Fibroblast of gingiva (primary cell): ENCODE data around the gene ESYT2.
"Not testable (repeated sequence)": the region's sequence is repeated elsewhere in the genome, so short reads cannot be mapped to it uniquely, and the experiment has no call there.

Experiments used
- DNase-seq: peaks from one replicate; pipeline ENCODE4 v3.0.0-alpha.2; 2011; ENCODE audit warnings: low read depth

The ESYT2 gene

DNA sequence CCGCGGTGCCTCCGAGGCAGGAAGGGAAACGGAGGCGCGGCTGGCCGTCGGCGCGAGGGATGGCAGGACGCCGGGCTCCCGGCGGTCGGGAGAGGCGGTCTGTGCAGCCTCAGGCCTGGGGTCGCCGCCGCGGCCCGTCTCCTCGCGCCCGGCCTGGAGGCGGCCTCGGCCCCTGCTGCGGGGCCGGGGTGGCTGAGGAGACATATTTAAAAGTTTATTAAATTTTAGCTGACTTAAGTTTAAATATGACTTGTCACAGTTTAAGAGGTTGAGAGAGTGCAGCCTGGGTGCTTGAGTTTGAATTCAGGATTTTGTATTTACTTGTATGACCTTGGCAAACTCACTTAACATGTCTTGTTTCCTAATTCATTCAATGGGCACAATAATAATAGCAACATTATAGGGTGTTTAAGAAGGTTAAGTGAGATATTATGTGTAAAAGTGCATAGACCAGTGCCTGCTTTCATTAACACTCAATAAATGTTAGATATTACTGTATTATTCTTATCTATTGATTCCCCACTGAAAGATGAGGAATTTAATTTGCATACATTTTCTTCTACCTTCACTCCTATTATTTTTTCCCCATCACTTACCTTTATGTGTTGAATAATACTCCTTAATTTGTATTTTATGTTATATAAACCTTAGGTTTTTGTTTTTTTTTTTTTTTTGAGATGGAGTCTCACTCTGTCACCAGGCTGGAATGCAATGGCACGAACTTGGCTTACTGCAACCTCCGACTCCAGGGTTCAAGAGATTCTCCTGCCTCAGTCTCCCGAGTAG, 27.8 kb upstream of the ESYT2 start:
- DNase-seq = no peak

GRCh38 chr7:158854681-158855081, 25.4 kb upstream of the ESYT2 start:
- DNase-seq = no peak

DNA sequence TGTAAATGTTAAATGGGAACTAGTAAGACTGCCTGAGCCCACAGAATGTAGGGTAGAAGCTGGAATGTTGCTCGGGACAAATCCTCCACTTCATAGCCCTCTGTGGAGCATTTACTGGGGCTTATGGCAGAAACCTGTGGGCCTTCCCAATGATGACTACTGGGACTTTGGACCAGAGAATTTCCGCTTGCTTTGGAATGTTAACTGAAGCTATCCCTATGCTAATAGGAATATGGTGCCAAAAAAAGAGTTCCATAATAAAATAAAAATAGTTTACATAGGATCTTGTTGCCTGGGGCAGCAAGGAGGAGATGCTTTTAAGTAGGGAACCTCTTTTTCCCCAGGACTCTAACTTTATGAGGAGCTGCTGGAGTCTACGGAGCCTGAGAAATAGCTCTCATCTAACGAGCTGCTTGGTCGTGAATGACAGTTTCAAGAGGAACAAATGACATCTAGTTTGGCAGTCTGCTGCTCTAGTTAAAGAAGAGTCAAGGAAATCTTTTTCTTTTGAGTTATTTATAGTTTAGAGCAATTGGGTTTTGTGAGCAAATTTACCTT, 21.3 kb upstream of the ESYT2 start:
- no peak for DNase-seq

DNA sequence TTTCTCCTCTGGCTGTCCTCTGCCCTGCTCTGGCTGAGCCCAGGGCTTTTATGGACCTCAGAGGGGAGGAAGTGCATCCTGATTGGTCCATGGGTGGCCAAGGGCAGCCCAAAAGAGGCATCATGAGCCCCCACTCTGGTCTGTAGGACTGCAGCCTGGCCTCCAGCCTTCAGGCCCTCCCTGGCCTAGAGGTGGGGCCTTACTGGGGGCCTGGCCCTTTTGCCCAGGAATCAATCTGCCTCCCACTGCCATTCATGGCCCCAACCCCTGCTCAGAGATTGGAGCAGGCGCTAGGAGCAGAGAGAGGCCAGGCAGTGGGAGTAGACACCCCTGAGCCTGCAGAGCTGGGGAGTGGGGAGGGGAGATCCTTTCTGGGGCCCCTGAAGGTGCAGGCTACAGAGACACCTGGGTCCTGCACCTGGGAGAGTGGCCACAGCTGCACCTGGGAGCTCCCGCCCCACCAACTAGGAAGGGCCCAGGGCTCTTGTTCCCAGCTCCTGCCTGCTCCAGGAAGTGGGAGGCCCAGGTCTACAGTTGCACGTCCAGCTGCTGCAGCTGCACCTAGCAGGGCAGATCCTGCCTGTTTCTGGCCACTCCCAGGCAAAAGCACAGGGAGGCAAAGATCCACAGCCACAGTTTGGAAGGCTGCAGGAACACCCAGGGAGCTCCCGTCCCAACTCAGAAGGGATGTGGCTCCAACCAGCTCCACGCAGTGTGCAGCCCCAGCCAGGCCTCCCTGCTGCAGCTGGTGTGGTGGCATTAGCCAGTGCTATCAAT, 20.6 kb upstream of the ESYT2 start:
- no peak for DNase-seq

DNA sequence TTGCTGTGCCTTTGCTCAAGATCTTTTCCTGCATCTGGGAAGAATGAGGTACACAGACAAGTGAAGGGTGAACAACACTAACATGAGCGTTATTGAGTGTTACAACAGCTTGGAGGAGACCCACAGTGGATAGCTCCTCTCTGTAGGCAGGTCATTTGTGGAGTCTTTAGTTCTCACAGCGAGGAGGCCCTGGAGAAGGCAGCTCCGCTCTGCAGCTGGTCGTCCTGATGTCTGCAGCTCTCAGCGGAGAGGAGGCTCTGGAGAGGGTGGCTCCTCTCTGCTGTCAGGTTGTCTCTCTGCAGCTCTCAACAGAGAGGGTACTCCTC, 20.1 kb upstream of the ESYT2 start:
- DNase-seq = no peak

GRCh38 chr7:158847451-158847866, 18.1 kb upstream of the ESYT2 start:
- peak; percentile 11 for DNase-seq

- DNase-seq = no peak
Measured at GRCh38 chr7:158846304-158846703, 17.0 kb upstream of the ESYT2 start.

GRCh38 chr7:158843771-158844170, 14.5 kb upstream of the ESYT2 start:
- no peak for DNase-seq

- no peak for DNase-seq
Measured at GRCh38 chr7:158842486-158842885, 13.2 kb upstream of the ESYT2 start.

DNA sequence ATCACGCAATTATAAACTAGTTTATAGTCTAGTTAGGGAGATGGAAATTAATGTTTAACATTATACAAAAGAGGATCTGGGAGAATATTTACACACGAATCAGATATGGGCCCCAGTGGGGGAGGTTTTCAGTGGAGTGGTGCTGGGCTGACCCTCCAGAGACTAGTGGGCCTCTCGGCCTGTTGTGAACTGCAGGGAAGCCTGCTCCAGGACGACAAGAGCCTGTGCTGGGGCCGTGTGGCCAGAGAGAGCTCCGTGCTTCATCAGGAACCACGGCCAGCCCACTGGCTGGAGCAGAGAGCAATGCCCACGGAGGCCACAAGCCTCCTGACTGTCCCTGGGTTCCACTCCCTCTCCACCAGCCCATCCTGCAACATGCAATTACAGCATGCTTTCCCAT, 11.3 kb upstream of the ESYT2 start:
- DNase-seq = no peak

- DNase-seq = not testable (repeated sequence)
Measured at GRCh38 chr7:158839177-158839576, 9.9 kb upstream of the ESYT2 start.

DNA sequence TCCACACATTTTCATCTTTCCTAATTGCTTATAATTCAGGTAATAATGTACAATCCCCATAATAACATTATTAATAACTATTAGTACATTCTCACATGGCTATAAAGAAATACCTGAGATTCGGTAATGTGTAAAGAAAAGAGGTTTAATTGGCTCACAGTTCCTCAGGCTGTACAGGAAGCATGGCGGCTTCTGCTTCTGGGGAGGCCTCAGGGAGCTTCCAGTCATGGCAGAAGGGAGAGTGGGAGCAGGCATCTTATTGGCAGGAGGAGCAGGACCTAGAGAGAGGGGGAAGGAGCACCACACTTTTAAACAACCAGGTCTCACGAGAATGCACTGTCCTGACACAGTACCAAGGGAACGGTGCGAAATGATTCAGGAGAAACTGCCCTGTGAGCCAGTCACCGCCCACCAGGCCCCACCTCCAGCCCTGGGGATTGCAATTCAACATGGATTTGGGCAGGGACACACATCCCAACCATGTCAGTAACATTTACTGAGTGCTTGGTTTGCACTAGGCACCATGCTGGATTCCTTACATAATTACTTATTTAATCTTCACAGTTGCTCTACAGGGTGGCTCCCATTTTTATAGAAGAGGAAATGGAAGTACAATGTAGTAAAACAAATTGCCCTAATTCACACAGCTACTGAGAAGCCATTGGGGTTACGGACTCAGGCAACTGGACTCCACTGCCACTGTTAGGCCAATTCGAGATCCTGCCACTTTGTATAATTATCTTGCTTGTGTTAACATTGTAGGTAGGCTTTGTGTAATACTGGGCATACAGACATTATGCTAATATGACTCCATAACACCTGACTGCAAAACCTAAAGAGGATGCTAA, 8.7 kb upstream of the ESYT2 start:
- no peak for DNase-seq

GRCh38 chr7:158836692-158837091, 7.4 kb upstream of the ESYT2 start:
- no peak for DNase-seq

DNA sequence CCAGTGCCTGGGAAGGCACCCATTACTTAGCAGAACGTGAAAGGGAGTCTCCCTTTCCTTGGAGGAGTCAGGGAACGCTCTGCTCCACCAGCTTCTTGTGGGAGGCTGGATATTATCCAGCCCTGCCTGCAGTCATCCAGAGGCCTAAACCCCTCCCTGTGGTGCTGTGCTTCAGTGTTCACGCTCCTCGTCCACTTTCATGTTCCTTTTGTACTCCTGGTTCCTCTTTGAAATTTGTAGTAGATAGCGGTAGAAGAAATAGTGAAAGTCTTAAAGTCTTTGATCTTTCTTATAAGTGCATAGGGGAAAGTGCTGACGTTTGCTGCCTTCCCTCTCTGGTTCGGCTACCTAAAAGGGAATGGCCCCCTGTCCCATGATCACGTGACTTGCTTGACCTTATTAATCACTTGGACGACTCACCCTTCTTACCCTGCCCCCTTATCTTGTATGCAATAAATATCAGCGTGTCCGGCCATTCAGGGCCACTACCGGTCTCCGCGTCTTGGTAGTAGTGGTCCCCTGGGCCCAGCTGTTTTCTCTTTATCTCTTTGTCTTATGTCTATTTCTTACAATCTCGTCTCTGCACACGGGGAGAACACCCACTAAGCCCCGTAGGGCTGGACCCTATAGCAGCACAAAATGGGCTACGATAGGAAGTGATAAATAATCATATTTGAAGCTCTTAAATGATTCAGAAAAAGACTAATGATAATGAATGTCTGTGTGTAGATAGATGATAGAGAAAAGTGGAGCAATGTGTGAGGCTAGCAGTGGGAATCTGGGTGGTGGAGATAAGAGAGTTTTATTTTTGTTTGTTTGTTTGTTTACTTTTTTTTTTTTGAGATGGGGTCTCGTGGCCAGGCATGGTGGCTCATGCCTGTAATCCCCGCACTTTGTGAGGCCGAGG, 5.8 kb upstream of the ESYT2 start:
- no peak for DNase-seq

DNA sequence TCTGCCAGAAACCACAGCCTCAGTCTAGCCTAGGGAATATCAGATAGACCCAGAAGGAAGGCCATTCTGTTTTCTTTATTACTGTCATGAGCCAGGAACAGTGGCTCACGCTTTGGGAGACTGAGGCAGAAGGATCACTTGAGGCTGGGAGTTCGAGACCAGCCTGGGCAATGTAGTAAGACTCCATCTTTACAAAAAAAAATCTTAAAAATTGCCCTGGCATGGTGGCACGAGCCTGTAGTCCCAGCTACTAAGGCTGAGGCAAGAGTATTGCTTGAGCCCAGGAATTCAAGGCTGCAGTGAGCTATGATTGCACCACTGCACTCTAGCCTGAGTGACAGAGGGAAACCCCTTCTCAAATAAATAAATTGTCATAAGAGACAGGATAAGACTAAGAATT, 3.7 kb upstream of the ESYT2 start:
- no peak for DNase-seq

GRCh38 chr7:158831738-158832091, 2.4 kb upstream of the ESYT2 start:
- DNase-seq = no peak

- no peak for DNase-seq
Measured at GRCh38 chr7:158830211-158830723, 958 bp upstream of the ESYT2 start.

- peak; percentile 82 for DNase-seq
Measured at GRCh38 chr7:158829021-158829341, 328 bp downstream of the ESYT2 start.

GRCh38 chr7:158828133-158829020, 932 bp downstream of the ESYT2 start:
- DNase-seq = no peak

DNA sequence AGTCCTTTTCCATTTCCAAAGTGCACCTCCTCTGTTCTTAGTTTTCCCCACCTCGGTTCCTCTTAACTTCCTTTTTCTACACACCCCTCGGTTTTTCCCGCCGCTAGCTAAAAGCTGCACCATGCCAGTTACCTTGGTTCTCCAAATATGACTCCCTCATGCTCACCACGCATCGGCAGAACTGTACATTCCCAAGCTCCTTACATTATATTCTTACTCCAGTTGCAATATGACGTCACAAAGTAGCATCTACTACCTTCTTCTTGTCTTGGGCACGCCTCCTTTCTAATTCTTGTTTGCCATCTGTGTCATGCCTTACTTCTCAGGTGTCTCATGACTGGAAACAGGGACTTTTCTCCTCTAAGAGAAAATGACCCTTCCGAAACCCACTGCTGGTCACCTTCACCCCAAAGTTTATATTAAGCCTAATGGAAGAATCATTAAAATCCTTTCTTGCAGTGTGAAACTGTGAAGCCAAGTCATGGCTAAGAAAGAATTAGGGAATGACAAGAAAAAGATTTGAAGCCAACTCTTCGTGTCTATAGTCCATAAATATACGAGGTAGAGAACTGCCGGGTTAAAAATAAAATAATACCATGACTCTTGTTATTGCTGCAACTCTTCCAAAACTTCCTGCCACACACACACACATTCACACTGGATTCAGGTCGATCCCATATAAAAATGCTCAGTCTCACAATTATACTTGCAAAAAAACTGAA, 1.7 kb downstream of the ESYT2 start:
- peak; percentile 48 for DNase-seq
